Measurements from ENCODE around the gene ZNF688. TPM values are rescaled to one million over a fixed set of nuclear protein-coding genes. Genes with fewer than 3 reads are reported as not detected.

ZNF688 gene
- total and polyA plus RNA-seq, 4 donors, result 8.6 to 23.3 (median 16.5) TPM

GRCh38 chr16:30521476-30521872, 50.0 kb downstream of the ZNF688 start:
- no peak for TF ChIP-seq CTCF (IDR thresholded peaks at IDR 0.05; ENCODE audit: control extremely low read depth, extremely low read depth)
- no peaks in the 10 kb centered on the region for H3K27me3 ChIP-seq (ENCODE audit: control insufficient read depth in 3 of 3, insufficient read depth in 3 of 3, low read length in 2 of 3)
- no peak overlapping the region for H3K27ac ChIP-seq (ENCODE audit: low read depth in 1 of 2, low read length in 1 of 2)
- H3K36me3 ChIP-seq (ENCODE audit: control insufficient read depth in 4 of 4, insufficient read depth in 4 of 4, low read length in 4 of 4), result peaks cover 0 to 18% (median 4%) of the 10 kb centered on the region in 4 donors
- WGBS, 2 donors, result 87 to 94% methylated on average over 7 of the region's 7 CpGs
- no peak overlapping the region for H3K9ac ChIP-seq (ENCODE audit: insufficient read depth in 1 of 2, low read length in 2 of 2)
- peaks cover 0 to 9% (median 0%) of the 10 kb centered on the region in 5 donors for H3K4me1 ChIP-seq (ENCODE audit: control insufficient read depth in 5 of 5, insufficient read depth in 5 of 5, low read length in 5 of 5)
- DNase-seq, result no peak
- no peak for ATAC-seq (ENCODE audit: insufficient read depth, low FRiP score)
- H3K4me3 ChIP-seq, result no peak overlapping the region
- H3K9me3 ChIP-seq (ENCODE audit: control insufficient read depth in 4 of 4, insufficient read depth in 3 of 4, low read length in 3 of 4), result no peaks in the 10 kb centered on the region

Small RNAs within 50 kb of the gene (small RNA-seq; reads per million reads assigned to genes)
- gene AC093249.4 (ENCODE audit: low replicate concordance), result not detected

Other genes starting within 250 kb of the ZNF688 start
- 10 to 100 TPM; 37.5 to 69.8 TPM for gene CD2BP2, start 216.4 kb downstream of the ZNF688 start, total RNA-seq
- 10 to 100 TPM; 43.5 to 49.1 TPM for gene CD2BP2, start 216.4 kb downstream of the ZNF688 start, polyA plus RNA-seq
- gene TBC1D10B, start 201.2 kb downstream of the ZNF688 start, total RNA-seq, result 10 to 100 TPM; 31.7 to 43.6 TPM
- 10 to 100 TPM; 26.9 to 27.8 TPM for gene TBC1D10B, start 201.2 kb downstream of the ZNF688 start, polyA plus RNA-seq
- gene MYL11, start 196.9 kb downstream of the ZNF688 start, total RNA-seq, result not detected
- 1 to 10 TPM in 1 of 2 donors, under 1 TPM in 1; 0.44 to 3.9 TPM for gene MYL11, start 196.9 kb downstream of the ZNF688 start, polyA plus RNA-seq
- 1 to 10 TPM; 3.3 to 4.6 TPM for gene SEPTIN1, start 189.2 kb downstream of the ZNF688 start, total RNA-seq
- 1 to 10 TPM; 5.8 to 7.3 TPM for gene SEPTIN1, start 189.2 kb downstream of the ZNF688 start, polyA plus RNA-seq
- 1 to 10 TPM; 5.3 to 8.0 TPM for gene ZNF48, start 176.3 kb downstream of the ZNF688 start, total RNA-seq
- 1 to 10 TPM; 4.2 to 4.7 TPM for gene ZNF48, start 176.3 kb downstream of the ZNF688 start, polyA plus RNA-seq
- 1 to 10 TPM; 3.0 to 7.2 TPM for gene ZNF771, start 164.1 kb downstream of the ZNF688 start, total RNA-seq
- gene ZNF771, start 164.1 kb downstream of the ZNF688 start, polyA plus RNA-seq, result 1 to 10 TPM; 3.3 to 5.4 TPM
- 10 to 100 TPM; 13.2 to 33.8 TPM for gene DCTPP1, start 141.7 kb downstream of the ZNF688 start, total RNA-seq
- 10 to 100 TPM; 20.3 to 50.9 TPM for gene DCTPP1, start 141.7 kb downstream of the ZNF688 start, polyA plus RNA-seq
- 10 to 100 TPM; 17.1 to 54.5 TPM for gene SEPHS2, start 125.8 kb downstream of the ZNF688 start, total RNA-seq
- gene SEPHS2, start 125.8 kb downstream of the ZNF688 start, polyA plus RNA-seq, result 10 to 100 TPM; 37.5 to 68.6 TPM
- 10 to 100 TPM; 14.4 to 48.1 TPM for gene ITGAL, start 99.0 kb downstream of the ZNF688 start, total RNA-seq
- 10 to 100 TPM; 15.2 to 32.8 TPM for gene ITGAL, start 99.0 kb downstream of the ZNF688 start, polyA plus RNA-seq
- gene ZNF768, start 45.1 kb downstream of the ZNF688 start, total RNA-seq, result 10 to 100 TPM; 17.9 to 33.9 TPM
- 10 to 100 TPM; 20.0 to 45.1 TPM for gene ZNF768, start 45.1 kb downstream of the ZNF688 start, polyA plus RNA-seq
- 10 to 100 TPM; 11.2 to 11.7 TPM for gene ZNF747, start 36.9 kb downstream of the ZNF688 start, total RNA-seq
- gene ZNF747, start 36.9 kb downstream of the ZNF688 start, polyA plus RNA-seq, result 1 to 10 TPM; 7.1 to 7.2 TPM
- gene ZNF764, start 13.3 kb downstream of the ZNF688 start, total RNA-seq, result 10 to 100 TPM; 10.4 to 12.6 TPM
- gene ZNF764, start 13.3 kb downstream of the ZNF688 start, polyA plus RNA-seq, result 1 to 10 TPM; 4.9 to 6.1 TPM
- 10 to 100 TPM; 13.9 to 15.5 TPM for gene ZNF785, start 14.0 kb upstream of the ZNF688 start, total RNA-seq
- gene ZNF785, start 14.0 kb upstream of the ZNF688 start, polyA plus RNA-seq, result 1 to 10 TPM; 4.0 to 5.5 TPM
- 1 to 10 TPM; 4.4 to 9.5 TPM for gene ZNF689, start 38.7 kb upstream of the ZNF688 start, total RNA-seq
- gene ZNF689, start 38.7 kb upstream of the ZNF688 start, polyA plus RNA-seq, result 1 to 10 TPM; 3.0 to 5.1 TPM
- gene PRR14, start 79.2 kb upstream of the ZNF688 start, total RNA-seq, result 10 to 100 TPM; 16.0 to 60.3 TPM
- 10 to 100 TPM; 44.7 to 63.2 TPM for gene PRR14, start 79.2 kb upstream of the ZNF688 start, polyA plus RNA-seq
- gene FBRS, start 86.7 kb upstream of the ZNF688 start, total RNA-seq, result 10 to 100 TPM; 32.1 to 80.8 TPM
- 10 to 100 TPM; 55.4 to 55.7 TPM for gene FBRS, start 86.7 kb upstream of the ZNF688 start, polyA plus RNA-seq
- 10 to 100 TPM; 45.9 to 61.0 TPM for gene SRCAP, start 127.5 kb upstream of the ZNF688 start, total RNA-seq
- 10 to 100 TPM; 13.4 to 16.7 TPM for gene SRCAP, start 127.5 kb upstream of the ZNF688 start, polyA plus RNA-seq
- gene PHKG2, start 176.7 kb upstream of the ZNF688 start, total RNA-seq, result 10 to 100 TPM; 12.2 to 35.2 TPM
- 10 to 100 TPM; 28.1 to 37.4 TPM for gene PHKG2, start 176.7 kb upstream of the ZNF688 start, polyA plus RNA-seq
- 10 to 100 TPM in 1 of 2 donors, 1 to 10 TPM in 1; 7.3 to 29.5 TPM for gene CFAP119, start 190.3 kb upstream of the ZNF688 start, total RNA-seq
- gene CFAP119, start 190.3 kb upstream of the ZNF688 start, polyA plus RNA-seq, result 10 to 100 TPM; 13.8 to 19.7 TPM
- gene RNF40, start 190.6 kb upstream of the ZNF688 start, total RNA-seq, result 100 to 1,000 TPM in 1 of 2 donors, 10 to 100 TPM in 1; 77.6 to 103 TPM
- 10 to 100 TPM; 54.1 to 80.4 TPM for gene RNF40, start 190.6 kb upstream of the ZNF688 start, polyA plus RNA-seq
- 10 to 100 TPM; 10.1 to 16.3 TPM for gene ZNF629, start 215.5 kb upstream of the ZNF688 start, total RNA-seq
- gene ZNF629, start 215.5 kb upstream of the ZNF688 start, polyA plus RNA-seq, result 1 to 10 TPM; 5.7 to 8.0 TPM

Measured in lung (tissue), 13 donors.